ENCODE data around the gene LENG9.
A peak's percentile ranks its signal among the peaks of the same experiment; 100 is the strongest.
"Not testable (repeated sequence)": the region's sequence is repeated elsewhere in the genome, so short reads cannot be mapped to it uniquely, and the experiment has no call there.

Gene LENG9

DNA sequence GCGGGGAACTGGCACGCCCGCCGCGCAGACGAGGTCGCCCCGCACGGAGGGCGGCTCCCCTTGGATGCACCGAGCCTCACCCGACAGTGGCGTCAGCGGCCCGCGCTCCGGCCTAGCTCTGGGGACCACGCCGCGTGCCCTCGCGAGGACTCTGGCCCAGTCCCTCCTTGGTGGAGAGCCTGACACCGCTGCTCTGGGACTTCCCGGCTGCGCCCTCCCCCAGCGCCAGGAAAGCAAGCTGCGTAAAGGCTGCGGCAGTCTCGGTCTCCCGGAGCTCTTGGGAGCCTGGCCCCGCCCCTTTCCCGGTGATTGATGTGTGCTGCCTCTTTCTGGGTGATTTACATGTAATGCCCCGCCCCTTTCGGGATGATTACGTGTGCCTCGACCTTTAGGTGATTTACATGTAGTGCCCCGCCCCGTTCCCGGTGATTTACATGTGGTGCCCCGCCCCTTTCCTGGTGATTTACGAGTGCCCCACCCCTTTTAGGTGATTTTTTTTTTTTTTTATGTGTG is at the start of gene LENG9:
Gene LENG9, minus strand, starts transcription at position 248 of the 513 bp plus-strand sequence. CDS start 252 bp downstream, outside the sequence.
- peak; percentile 95 to 97 for DNase-seq (ENCODE audit: low read depth in 2 of 2)

- DNase-seq (ENCODE audit: low read depth in 2 of 2): not testable (repeated sequence)
Observed at GRCh38 chr19:54509200-54509940, 45.8 kb upstream of the LENG9 start.

- DNase-seq (ENCODE audit: low read depth in 2 of 2): not testable (repeated sequence)
Observed at GRCh38 chr19:54508487-54508886, 44.9 kb upstream of the LENG9 start.

- no peak for DNase-seq (ENCODE audit: low read depth in 2 of 2)
Observed at GRCh38 chr19:54507824-54508223, 44.2 kb upstream of the LENG9 start.

GRCh38 chr19:54507038-54507717 is 43.6 kb upstream of the LENG9 start:
- not testable (repeated sequence) for DNase-seq (ENCODE audit: low read depth in 2 of 2)

DNA sequence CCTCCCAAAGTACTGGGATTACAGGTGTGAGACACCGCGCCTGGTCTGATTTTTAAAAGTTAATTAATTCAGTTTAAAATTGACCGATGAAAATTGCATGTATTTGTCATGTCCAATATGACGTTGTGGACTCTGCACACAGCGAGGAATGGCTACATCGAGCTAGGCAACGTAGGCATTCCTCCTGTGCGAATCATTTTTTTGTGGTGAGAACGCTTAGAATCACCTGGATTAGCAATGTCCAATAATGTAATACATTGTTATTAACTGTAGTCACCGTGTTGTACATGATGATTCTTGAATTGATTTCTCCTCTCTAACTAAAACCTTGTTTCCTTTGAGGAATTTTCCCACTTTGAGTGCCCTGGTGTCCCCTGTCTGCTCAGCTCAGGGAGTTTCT is 42.5 kb upstream of the LENG9 start:
- no peak for DNase-seq (ENCODE audit: low read depth in 2 of 2)

GRCh38 chr19:54505542-54505941 is 42.0 kb upstream of the LENG9 start:
- DNase-seq (ENCODE audit: low read depth in 2 of 2): not testable (repeated sequence)

DNA sequence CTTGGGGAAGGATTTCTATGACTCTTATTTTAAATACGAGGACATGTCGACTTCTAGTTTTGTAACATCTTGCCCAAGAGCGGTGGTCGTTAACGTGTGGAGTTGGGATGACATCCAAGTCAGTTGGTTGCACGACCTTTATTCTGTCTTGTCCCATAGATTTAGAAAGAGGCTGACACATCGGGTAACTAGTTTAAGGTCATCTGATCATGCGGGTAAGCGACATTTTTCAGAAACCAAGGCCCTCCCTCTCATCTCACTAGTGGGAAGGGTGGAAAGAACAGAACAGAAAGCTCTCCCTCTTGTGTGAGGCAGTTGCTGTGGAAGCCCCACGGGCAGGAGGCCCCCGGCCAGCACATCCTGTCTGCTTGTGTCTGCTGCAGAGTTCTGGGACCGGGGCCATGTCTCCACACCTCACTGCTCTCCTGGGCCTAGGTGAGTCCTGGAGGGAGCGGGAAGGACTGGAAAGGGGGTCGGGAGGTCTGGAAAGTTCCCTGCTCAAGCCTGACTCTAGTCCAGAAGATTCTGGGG is 39.0 kb upstream of the LENG9 start, which contains the start of gene LAIR2:
Gene LAIR2, plus strand, starts transcription at position 314 of the 531 bp plus-strand sequence. Its CDS starts 88 bp downstream, at position 402.
- DNase-seq (ENCODE audit: low read depth in 2 of 2): no peak

DNA sequence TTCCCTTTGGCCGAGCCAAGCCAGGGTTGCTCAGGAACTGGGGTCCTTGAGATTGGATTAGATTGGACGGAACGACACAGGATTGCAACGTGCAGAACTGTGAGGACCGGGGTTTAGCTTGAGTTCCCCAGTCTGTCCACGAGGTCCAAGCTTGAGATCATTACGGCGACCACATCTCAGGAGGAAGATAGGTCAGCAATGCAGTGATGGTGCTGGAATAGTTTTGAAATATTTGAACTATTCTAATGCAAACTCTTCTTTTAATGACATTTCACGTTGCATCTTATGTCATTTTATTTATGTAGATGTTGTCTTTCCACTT is 34.8 kb upstream of the LENG9 start:
- DNase-seq (ENCODE audit: low read depth in 2 of 2): not testable (repeated sequence)

DNA sequence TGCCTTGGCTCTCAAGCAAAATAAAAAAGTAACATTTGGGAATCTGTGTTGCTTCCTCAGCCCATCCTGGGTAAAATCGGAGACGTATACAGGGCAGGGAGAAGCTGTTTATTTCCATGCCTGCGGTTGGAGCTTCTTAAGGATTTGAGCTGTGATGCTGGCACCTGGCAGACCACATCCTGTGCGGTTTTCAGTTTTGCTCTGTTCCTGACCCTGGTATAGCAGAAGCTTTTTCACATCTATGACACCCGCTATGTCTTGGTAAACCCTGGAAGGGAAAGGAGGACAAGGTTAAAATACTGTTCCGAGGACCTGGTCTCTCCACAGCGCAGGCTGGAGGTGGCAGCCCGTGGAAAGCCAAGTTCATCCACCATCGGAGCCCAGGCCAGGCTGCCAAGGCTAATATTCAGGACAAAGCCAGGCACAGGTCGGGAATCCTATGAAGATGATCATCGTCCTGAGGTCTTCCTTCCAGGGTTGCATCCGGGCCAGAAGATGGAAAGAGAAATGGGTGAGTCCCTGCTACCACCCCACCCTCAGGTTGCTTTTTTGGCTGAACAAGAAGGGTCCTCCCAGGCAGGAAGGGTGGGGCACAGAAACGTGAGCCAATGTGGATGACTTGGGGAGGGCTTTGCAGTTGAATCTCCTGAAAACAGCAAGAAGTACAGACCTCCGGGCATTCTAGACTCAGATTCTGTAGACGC is 34.3 kb upstream of the LENG9 start:
- not testable (repeated sequence) for DNase-seq (ENCODE audit: low read depth in 2 of 2)

DNA sequence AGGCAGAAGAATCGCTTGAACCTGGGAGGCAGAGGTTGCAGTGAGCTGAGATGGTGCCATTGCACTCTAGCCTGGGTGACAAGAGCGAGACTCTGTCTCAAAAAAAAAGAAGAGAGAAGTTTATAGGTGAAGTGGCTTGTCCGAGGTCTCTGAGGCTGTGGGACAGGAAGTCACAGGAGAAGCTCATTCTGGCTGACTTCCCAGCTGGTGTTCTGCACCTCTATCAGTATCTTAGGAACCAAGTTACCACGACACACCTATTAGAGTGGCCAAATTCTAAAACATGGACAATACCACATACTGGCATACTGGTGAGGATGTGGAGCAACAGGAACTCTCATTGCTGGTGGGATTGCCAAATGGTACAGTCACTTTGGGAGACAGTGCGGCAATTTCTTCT is 31.7 kb upstream of the LENG9 start:
- not testable (repeated sequence) for DNase-seq (ENCODE audit: low read depth in 2 of 2)

DNA sequence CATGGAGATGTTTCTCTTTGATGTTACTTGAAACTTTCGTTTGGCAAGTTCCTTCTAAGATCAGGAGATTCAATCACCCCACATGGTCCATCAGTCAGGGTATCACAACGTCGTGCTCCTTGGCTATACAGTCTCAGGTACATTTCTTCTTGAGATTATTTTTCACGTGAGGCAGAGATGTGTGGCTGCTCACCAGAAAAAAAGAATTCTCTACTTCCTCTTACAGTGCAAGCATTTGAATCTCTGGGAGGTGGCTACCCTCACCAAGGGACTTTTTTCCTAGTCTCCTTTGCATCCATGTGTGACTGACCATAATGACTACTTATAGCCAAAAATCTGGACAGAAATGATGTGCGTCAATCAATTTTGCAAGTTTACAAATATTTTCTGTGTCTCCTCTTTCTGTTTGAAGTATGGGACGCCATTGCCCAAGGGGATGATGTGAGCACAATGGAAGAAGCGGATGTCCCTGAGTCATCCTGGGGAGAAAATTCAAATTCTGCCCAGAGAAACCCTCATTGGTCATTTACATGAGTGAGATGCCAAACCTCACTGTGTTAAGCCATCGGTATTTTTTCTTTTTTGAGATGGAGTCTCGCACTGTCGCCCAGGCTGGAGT is 30.5 kb upstream of the LENG9 start:
- DNase-seq (ENCODE audit: low read depth in 2 of 2): no peak

GRCh38 chr19:54493056-54493455 is 29.5 kb upstream of the LENG9 start:
- DNase-seq (ENCODE audit: low read depth in 2 of 2): not testable (repeated sequence)

- DNase-seq (ENCODE audit: low read depth in 2 of 2): no peak
Observed at GRCh38 chr19:54492568-54492967, 29.0 kb upstream of the LENG9 start.

GRCh38 chr19:54489766-54490165 is 26.2 kb upstream of the LENG9 start:
- no peak for DNase-seq (ENCODE audit: low read depth in 2 of 2)

DNA sequence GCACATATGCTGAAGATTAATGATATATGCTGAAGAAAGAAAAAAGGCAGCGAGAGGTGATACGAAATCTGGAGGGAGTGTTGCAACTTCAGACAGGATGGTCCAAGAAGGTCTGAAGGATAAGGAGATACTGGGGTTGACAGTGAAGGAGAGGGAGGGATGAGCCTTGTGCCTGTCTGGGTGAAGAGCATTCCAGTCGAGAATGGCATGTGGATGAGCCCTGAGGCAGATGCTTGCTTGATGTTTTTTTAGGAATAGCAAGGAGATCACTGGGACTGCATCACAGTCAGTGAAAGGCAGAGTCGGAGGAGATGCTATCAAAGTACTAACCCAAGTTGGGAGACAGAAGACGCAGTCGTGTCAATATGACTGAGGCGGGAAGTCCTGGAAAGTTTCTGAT is 25.8 kb upstream of the LENG9 start:
- DNase-seq (ENCODE audit: low read depth in 2 of 2): no peak

DNA sequence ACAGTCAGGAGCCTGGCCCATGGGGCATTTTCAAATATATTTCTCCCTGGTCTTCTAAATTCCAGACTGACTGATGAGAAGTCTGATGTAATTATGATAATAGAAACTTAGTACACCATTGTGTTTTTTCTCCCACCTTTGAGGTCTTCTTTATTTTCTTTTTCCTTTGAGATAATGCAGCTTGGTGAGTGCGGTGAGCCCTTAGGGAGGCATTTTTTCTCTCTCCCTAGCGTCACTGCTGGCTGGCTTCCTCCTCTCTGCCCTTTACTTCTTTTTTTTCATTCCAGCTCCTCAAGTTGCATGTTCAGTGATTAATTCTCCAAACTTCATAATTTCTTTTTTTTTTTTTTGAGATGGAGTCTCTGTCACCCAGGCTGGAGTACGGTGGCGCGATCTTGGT is 22.3 kb upstream of the LENG9 start:
- no peak for DNase-seq (ENCODE audit: low read depth in 2 of 2)

GRCh38 chr19:54484451-54484850 is 20.9 kb upstream of the LENG9 start:
- no peak for DNase-seq (ENCODE audit: low read depth in 2 of 2)

DNA sequence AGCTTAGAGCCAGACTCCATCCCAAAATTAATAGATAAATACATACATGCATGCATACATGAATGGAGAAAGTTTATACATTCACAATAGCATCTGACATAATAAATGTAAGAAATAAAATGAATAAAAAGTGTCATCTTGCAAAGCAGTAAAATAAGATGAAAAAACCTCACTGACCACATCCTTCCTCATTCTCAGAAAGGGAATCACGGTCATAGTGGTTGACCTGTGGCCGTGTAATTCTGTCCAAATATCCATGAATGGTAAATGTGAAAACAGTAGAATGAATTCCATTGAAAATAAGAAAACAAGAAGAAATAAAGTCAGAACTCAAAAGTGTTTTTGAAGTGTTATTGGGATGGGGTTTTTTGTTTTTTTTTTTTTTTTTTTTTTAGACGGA is 19.3 kb upstream of the LENG9 start:
- no peak for DNase-seq (ENCODE audit: low read depth in 2 of 2)

DNA sequence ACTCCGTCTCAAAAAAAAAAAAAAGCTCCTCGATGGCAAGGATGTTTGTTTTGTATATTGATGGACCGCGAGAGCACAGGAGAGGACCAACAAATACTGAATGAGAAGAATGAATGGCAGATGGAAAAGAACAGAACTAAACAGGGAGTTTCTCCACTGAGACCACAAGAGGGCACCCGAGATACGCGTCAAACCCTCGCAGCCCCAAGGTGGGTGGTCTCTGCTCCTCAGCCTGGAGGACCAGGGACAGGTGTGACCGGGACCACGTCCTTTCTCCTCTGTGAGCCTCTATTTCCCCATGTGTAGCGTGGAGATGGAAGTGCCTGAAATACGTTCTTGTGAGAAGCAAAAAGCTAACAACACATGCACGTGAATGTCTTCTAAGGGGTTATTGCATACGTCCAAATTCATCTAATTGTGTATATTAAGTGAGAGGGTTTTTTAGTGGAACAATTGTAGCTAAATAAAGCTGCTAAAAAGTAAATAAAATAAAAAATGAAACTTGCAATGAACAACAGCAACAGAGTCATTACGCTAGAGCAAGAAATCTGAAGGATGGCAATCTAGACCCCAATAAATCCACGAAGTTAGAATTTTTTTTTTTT is 17.9 kb upstream of the LENG9 start:
- DNase-seq (ENCODE audit: low read depth in 2 of 2): peak in 1 of 2 donors; percentile 28

DNA sequence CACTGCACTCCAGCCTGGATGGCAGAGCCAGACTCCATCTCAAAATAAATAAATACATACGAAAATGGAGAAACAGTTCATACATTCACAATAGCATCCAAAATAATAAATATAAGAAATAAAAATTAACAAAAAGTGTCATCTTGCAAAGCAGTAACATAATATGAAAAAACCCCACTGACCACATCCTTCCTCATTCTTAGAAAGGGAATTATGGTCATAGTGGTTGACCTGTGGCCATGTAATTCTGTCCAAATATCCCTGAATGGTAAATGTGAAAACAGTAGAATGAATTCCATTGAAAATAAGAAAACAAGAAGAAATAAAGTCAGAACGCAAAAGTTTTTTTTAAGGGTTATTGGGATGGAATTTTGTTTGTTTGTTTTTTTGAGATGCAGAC is 16.5 kb upstream of the LENG9 start:
- no peak for DNase-seq (ENCODE audit: low read depth in 2 of 2)

Data from activated CD4-positive, alpha-beta T cell treated with anti-CD3 and anti-CD28 coated beads for 24 hours (primary cell).